SK-N-DZ (cell line): ENCODE measurements around the gene BRI3.

Experiments
- DNase-seq: peaks from one replicate; pipeline ENCODE4 v3.0.0-alpha.2; 2015; ENCODE audit warnings: low spot score

Gene BRI3

DNA sequence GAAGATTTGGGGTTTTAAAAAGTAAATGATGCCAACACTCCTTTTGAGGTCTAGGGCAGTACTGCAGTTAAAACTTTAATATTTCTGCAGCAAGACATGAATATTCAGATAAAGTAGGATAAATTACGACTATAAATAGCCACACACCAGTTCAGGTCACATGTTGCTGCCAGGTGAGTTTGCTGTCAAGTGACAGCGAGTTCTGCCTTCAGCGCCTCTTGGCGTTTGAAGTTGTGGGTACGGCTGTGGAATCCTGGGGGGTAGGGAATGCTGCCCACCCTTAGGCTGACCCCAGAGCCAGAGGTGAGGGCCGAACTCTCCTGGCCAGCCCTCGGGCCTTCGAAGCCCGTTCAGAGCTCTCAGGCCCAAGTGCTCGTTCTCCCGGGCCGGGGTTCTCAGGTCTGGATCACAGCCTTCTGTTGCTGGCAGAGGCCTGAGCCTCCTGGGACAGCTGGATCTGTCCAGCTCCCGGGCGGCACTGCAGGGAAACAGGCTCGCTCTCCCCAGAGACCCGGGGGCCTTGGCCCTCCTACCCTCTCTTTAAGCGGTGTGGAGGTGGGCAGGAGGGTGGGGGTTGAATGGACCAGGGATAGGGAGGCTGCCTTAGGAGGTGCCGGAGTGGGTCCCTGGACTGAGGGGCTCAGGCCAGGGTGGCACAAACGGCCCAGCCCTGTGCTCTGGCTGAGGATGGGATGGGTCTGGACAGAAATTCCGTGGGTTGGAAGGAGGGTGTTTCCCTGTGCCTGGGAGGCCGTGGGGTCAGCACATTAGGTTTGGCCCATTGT is 5.4 kb downstream of the BRI3 start:
- DNase-seq, result no peak

DNA sequence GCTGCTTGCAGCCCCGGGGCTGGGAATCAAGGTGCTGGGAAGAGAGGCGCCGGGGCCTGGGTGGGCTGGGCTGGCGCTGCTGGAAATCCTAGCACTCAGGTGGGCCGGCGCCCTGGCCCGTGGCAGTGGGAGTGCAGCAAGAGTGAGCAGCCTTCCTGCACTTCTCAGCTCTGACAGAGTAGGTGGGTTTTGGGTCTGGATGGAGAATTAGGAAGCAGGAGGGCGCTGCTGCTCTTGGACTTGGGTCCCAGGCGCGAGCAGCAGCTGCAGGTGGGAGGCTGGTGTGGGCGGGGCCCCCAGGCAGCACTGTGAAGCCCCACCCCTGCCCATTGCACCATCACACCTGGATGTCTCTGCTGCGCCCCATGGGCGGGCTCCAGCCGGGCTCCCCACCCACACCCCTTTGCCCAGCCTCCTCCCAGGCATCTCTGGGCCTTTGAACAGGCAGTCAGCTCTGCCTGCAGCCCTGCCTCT is 6.0 kb downstream of the BRI3 start:
- no peak for DNase-seq

DNA sequence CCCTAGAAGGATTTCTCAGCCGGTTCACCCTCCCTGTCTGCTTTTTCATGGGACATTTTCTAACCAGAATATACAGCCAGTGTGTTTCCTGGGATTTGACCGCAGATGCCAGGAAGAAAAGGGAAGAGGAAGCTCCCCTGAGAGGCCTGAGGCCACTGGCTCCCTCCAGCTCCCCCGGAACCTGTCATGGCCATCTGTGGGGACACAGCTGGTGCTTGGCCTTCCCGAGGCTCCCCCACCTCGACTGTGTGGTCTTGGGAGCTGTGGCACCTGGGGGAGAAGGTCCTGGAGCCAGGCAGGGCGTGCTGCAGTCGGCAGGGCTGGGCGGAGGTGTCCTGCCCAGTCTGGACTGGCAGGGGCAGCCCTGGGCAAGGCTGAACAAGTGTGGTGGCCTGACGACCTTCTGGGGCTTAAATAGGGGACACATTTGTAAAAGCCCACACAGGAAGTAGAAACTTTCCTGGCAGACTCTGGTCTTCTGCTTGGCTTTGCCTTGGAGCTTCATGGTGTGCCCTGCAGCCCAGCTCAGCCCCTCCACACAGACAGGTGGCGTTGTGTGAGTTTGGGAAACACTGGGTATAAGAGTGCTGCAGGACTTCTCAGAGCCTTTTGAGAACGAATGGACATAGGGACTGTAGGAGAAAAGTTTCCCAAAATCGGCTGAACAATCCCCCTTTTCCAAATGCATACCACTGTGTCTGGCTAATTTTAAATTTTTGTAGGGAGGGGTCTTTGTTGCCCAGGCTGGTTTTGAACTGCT is 6.8 kb downstream of the BRI3 start:
- no peak for DNase-seq

DNA sequence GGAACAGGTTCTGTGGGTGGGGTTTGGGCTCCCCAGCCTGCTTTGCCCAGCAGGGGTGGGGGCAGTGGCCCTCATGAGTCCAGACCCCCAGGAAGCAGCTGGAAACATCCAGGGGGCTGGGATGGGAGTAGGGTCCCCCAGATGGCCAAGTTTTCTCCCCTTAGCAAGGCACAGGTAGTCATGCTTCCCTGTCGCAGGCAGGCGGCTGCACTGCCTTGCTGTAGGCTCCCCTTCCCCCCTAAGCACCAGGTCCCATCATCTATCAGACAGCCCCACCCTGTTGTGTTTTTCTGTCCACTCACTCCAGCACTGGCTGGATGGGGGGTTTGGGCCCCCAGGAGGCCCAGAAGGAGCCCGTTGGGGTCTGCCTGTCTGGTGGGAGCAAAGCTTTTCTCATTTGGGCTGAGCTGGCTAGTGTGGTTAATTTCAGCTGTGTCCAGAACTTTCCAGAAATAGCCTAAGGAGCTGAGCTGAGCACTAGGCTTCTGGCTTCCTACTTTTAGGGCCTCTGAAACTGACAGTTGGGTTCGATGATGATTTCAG is 7.9 kb downstream of the BRI3 start:
- no peak for DNase-seq

DNA sequence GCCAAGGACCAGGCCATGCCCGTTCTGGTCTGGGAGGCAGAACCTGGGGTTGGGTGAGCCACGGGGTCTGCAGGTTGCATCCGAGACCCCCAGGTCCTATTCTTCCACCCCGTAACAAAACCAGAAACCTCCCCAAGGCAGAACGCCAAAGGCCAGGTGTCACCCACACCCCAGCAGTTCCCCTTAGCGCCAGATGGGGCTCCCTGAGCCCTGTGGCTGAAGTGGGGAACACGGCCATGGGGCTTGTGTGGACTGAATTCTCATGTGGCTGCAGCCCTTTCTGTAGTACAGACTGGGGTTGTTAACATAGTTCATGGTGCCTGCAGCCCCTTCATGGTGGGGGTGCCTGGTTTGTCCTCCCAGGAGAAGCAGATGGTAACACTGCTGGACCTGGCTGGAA is 10.2 kb downstream of the BRI3 start:
- no peak for DNase-seq

DNA sequence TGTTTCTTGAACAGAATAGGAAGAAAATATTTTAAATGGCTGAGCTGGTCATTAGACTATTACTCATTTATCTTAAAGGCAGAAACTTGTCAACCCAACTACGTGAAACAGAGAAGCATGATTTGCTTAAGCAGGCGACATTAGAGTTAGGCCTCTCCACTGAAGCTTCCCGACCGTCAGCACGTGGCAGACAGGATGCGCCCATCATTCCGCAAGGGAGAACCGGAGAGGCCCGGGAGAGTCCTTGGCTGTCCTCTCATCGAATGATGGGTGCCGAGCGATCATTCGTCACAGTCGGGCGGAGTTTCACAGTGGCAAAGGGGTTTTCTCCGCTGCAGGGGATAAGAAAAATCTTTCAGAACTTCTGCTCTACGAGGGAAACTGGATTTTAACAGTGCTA is 11.8 kb downstream of the BRI3 start:
- no peak for DNase-seq

DNA sequence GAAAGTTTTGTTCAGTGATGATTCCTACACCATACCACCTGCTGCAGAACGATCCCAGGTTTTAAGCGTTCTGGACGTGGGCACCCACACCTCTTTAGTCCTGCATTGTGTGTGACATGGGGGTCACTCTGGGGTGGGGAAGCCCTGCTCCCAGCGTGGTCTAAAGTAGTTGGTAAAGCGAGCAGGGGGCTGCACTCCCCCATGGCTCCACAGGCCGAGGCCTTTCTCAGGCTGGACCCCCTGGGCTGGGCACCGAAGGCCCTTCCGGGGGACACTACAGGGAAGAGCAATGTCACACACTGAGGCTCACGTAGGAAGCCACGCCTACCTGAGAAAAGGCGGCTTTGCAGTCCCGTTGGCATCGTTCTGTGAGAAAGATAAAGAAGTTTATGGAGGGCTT is 12.3 kb downstream of the BRI3 start:
- no peak for DNase-seq

DNA sequence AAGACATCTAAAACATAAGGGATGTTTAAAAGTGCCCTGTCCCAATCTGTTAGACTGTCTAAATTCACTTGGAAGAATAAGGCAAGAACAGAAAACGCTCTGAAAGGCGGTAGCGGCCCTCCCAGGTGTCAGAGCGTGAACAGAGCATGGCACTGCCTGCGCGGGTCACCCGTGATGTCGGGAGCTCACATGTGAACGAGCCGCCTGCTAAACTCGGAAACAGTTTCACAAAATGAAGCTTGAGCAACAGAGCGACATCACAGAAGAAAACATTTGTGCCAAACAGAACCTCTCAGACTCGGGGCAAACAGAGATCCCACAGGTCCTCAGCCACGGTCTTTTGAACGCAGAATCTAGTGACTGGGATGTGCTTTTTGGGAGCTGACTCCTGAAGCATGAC is 12.8 kb downstream of the BRI3 start:
- no peak for DNase-seq

DNA sequence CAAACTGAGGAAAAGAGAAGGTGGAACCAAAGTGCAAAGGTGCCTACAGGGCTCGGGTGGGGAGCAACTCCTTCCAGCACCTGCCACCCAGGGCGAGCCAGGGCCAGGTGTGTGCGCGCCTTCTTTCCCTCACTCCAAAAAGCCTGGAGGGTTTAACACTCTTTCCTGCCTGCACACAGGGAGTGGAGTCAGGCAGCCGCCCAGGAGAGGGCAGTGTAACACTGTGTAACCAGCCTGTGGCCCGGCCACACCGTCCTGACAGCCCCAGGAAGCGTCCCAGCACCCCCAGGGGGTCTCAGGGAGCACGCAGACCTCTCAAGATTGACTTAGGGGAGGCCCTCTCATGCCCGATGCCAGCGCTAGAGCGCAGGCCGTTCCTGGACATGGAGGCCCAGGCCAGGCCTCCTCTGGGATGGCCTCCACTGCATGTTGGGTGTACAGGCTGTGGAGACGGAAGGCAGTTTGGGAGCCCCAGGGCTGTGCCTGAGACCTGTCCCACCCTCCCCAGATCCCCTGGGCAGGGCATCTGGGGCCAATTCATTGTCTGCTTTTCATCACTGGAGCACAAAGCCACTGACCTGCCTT is 13.4 kb downstream of the BRI3 start:
- DNase-seq, result peak; percentile 49

GRCh38 chr7:98295467-98296192 is 14.1 kb downstream of the BRI3 start:
- DNase-seq, result no peak

- DNase-seq, result no peak
These were observed 15.3 kb downstream of the BRI3 start for GRCh38 chr7:98296833-98297232.

DNA sequence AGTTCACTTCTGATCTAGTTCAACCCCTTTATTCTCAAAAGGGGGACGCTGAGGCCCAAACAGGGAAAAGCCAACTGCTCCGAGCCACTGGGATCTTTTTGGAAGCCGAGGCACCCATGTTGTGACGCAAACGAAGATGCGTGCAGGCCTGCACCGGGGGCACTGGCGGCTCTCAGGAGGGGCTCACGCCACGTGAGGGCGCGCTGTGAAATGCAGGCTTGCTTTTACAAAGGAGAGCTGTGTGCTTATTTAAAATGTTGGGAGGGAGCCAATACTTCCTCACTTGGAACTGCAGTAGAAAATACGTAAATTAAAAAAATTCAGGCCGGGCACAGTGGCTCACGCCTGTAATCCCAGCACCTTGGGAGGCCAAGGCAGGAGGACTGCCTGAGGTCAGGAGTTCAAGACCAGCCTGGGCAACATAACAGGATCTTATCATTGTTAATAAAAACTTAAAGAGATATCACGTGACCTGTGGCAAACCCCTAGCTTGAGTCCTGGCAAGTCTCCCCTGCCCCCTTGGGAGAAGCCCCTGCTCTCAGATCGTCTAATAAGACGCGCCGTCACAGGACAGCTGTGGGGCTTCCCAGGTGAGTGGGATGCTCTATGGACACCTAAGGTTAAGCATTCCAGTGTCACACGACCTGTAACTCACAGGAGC is 16.3 kb downstream of the BRI3 start:
- DNase-seq, result no peak

DNA sequence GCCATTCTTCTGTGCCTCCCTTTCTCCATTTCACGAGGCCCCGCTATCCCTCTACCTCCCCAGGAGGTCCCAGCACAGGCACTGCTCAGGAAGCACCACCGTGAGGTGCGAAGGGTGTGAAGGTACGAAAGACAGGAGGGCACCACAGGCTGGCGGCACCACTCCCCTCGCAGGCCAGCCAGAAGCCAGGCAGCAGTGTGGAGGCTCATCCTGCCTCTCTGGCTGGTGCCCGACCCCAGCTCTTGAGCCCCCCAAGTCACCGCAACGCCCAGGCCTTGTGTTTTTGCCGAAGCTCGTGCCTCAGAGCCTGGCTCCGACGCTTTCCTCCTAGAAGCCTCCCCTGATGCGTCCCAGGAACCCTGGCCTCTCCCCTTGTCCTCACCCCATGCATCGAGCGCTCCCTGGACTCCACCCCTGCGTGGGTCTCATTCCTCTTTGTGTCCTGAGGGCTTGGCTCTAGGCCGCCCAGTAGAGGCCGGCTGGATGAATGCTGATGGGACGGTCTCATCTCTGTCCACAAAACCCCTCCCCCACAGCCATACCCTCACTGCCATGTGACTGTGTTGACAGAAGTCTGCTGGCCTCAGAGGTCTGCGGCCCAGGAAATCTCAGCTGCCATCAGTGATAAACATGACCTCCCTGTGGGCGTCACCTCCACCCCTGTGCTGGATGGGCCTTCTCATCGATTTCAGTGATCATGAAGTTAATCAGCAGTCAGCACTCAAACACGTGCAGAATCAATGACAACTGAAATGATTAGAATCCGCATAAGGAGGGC is 19.3 kb downstream of the BRI3 start:
- peak; percentile 50 for DNase-seq

GRCh38 chr7:98301693-98302470 is 20.4 kb downstream of the BRI3 start:
- no peak for DNase-seq

DNA sequence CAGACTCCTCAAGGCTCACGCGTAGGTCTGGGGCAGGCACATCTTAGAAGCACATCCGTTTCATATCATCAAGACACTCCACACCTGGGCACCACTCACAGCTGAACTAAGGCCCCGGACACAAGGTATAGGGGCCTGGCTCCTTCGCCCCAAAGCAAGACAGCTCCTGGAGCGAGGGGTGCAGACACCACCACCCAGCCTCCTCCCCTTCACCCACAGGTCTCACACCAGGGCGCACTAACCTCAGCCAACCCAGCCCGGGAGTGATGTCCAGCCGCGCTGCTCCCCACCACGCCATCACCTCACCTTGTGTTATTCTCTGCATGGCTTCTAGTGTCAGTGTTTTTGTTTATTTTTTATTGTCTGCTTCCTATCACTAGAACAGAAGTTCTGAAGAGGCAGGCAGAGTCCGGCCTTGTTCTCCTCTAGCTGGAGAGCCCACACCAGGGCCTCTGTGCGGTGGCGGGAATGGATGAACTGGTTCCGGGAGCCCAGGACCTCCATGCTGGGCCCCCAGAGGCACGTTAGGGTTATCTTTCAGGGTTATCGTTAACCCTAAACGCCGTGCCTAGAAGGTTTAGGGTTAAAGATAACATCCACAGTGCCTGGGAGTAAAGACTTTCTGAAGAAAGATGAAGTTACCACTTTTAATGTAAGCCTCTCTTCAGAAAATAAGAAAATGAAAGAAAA is 21.8 kb downstream of the BRI3 start:
- DNase-seq, result no peak

DNA sequence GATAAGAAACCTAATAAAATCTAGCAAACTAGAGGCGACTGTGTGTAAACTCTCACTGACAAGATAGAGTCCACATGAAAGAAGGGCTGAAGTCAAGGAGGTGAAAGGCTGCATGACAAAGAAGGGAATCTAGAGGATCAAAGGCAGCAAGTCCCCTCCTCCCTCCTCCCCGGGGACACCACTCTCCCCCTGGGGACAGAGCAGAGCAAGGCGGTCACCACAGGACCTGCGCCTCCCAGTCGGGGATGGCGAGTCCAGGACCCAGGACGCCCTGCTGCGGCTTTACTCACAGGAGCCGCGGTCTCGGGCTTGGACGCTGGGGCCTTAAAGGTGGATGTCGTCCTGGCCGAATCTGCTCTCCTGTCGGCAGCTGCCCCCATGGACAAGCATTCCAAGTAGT is 22.4 kb downstream of the BRI3 start:
- no peak for DNase-seq

GRCh38 chr7:98305951-98306535 is 24.6 kb downstream of the BRI3 start:
- DNase-seq, result peak; percentile 57

GRCh38 chr7:98307971-98308466 is 26.5 kb downstream of the BRI3 start:
- no peak for DNase-seq
